HG03103 (cell line): ENCODE measurements around the gene PSMB11.
"Not testable (repeated sequence)": the region's sequence is repeated elsewhere in the genome, so short reads cannot be mapped to it uniquely, and the experiment has no call there.

Experiments
- ATAC-seq: cut with Tn5 transposase; IDR thresholded peaks from one replicate; pipeline ENCODE4 v1.9.1; 2021; ENCODE audit warnings: low read depth; ENCODE audit not compliant: unreplicated experiment

Gene PSMB11

GRCh38 chr14:23013054-23013748, 28.8 kb upstream of the PSMB11 start:
- ATAC-seq, result no peak

- ATAC-seq, result not testable (repeated sequence)
Observed at GRCh38 chr14:23013749-23014054, 28.3 kb upstream of the PSMB11 start.

- ATAC-seq, result no peak
Observed at GRCh38 chr14:23015618-23016017, 26.4 kb upstream of the PSMB11 start.

- ATAC-seq, result no peak
Observed at GRCh38 chr14:23017091-23017490, 24.9 kb upstream of the PSMB11 start.

- ATAC-seq, result no peak
Observed at GRCh38 chr14:23018107-23018506, 23.9 kb upstream of the PSMB11 start.

GRCh38 chr14:23020143-23021128, 21.6 kb upstream of the PSMB11 start:
- no peak for ATAC-seq

- no peak for ATAC-seq
Observed at GRCh38 chr14:23021434-23021833, 20.6 kb upstream of the PSMB11 start.

GRCh38 chr14:23021889-23022442, 20.0 kb upstream of the PSMB11 start:
- no peak for ATAC-seq

GRCh38 chr14:23023022-23023794, 18.8 kb upstream of the PSMB11 start:
- no peak for ATAC-seq

- no peak for ATAC-seq
Observed at GRCh38 chr14:23023795-23024152, 18.2 kb upstream of the PSMB11 start.

GRCh38 chr14:23024612-23025075, 17.4 kb upstream of the PSMB11 start:
- ATAC-seq, result no peak

- no peak for ATAC-seq
Observed at GRCh38 chr14:23025151-23025814, 16.7 kb upstream of the PSMB11 start.

GRCh38 chr14:23028799-23029198, 13.2 kb upstream of the PSMB11 start:
- ATAC-seq, result no peak

- no peak for ATAC-seq
Observed at GRCh38 chr14:23030936-23031335, 11.1 kb upstream of the PSMB11 start.

- no peak for ATAC-seq
Observed at GRCh38 chr14:23033251-23033727, 8.7 kb upstream of the PSMB11 start.

GRCh38 chr14:23033801-23034497, 8.1 kb upstream of the PSMB11 start:
- no peak for ATAC-seq

GRCh38 chr14:23034498-23035302, 7.3 kb upstream of the PSMB11 start, which contains the start of gene PSMB5:
Gene PSMB5 (minus strand): TSS chr14:23034900. CDS start chr14:23034881, 19 bp downstream.
- ATAC-seq, result peak; percentile 94

- no peak for ATAC-seq
Observed at GRCh38 chr14:23035303-23036144, 6.5 kb upstream of the PSMB11 start.
